K562 (cell line): ENCODE measurements around the gene ZNF620. TPM values are rescaled to one million over a fixed set of nuclear protein-coding genes. Genes with fewer than 3 reads are reported as not detected.
A peak's percentile ranks its signal among the peaks of the same experiment; 100 is the strongest.

Experiments
- FIP1L1 ChIP-seq: fragments of 200-400 bp; formaldehyde crosslinking; IDR thresholded peaks from 2 replicates; pipeline ENCODE4 v1.6.1; 2018; ENCODE audit warnings: mild to moderate bottlenecking, low read depth, low read length; ENCODE audit not compliant: poor library complexity, severe bottlenecking
- NCOR1 ChIP-seq: fragments of 450-650 bp; IDR thresholded peaks from 2 replicates; pipeline ENCODE4 v1.6.1; 2016; ENCODE audit warnings: mild to moderate bottlenecking, moderate library complexity
- SIN3B ChIP-seq: fragments of 450-650 bp; IDR thresholded peaks from 2 replicates; pipeline ENCODE4 v1.6.1; 2017; ENCODE audit warnings: low read depth, mild to moderate bottlenecking, moderate library complexity
- TAF15 ChIP-seq: fragments of 200-400 bp; formaldehyde crosslinking; IDR thresholded peaks from 2 replicates; pipeline ENCODE4 v1.6.1; 2017; ENCODE audit warnings: mild to moderate bottlenecking, low read depth, low read length, moderate library complexity
- TSHZ1 ChIP-seq: fragments of 250-450 bp; sonication (Bioruptor Pico); IDR thresholded peaks from 2 replicates; pipeline ENCODE4 v1.4.0; 2020; ENCODE audit warnings: mild to moderate bottlenecking, moderate library complexity
- ZNF174 ChIP-seq: fragments of 250-450 bp; sonication (Bioruptor Pico); IDR thresholded peaks from 2 replicates; pipeline ENCODE4 v1.4.0; 2020; ENCODE audit warnings: mild to moderate bottlenecking
- ZNF212 ChIP-seq: fragments of 450-650 bp; formaldehyde crosslinking; IDR thresholded peaks from 2 replicates; pipeline ENCODE4 v1.4.0; 2020; ENCODE audit warnings: mild to moderate bottlenecking
- ZNF407 ChIP-seq: fragments of 450-650 bp; IDR thresholded peaks from 2 replicates; pipeline ENCODE4 v1.6.1; 2016; ENCODE audit warnings: low read depth
- ZNF57 ChIP-seq: fragments of 450-650 bp; formaldehyde crosslinking; IDR thresholded peaks from 2 replicates; pipeline ENCODE4 v1.4.0; 2020; ENCODE audit warnings: mild to moderate bottlenecking, moderate library complexity
- ZNF583 ChIP-seq: fragments of 250-450 bp; sonication (Bioruptor Pico); IDR thresholded peaks from 2 replicates; pipeline ENCODE4 v1.4.0; 2020
- ZSCAN29 ChIP-seq: fragments of 450-650 bp; IDR thresholded peaks from 2 replicates; pipeline ENCODE4 v1.6.1; 2017
- polyA plus RNA-seq, 8 experiments: library from polyadenylated mRNA; depleted of rRNA in 4 of 8; stranded (reverse) in 5 of 8; unstranded in 3 of 8; fragments of >200 nt; fragmentation: Nextera tagmentation in 2 of 8; fragmentation: Illumina TruSeq in 1 of 8; extraction: Ambion mirVana in 2 of 8; extraction: Trizol in 1 of 8; gene quantifications; 2 replicates each; pipeline versions ENCODE4 v1.2.1 to v1.2.3, GENCODE V29; 2011 to 2014; ENCODE audit warnings: inconsistent platforms in 1 of 8, missing spikeins in 1 of 8
- total RNA-seq, 7 experiments: library from RNA; depleted of rRNA in 6 of 7; stranded (reverse); fragments of >200 nt in 6 of 7; fragmentation: Illumina TruSeq in 2 of 7; extraction: Trizol in 2 of 7; gene quantifications; 2 replicates each; pipeline versions ENCODE4 v1.2.1 to v1.2.3, GENCODE V29; 2011 to 2021; ENCODE audit warnings: low replicate concordance in 1 of 7
- TF ChIP-seq, protein P1 (sequence below): fragments of 150-350 bp; IDR thresholded peaks from 2 replicates; pipeline ENCODE4 v1.6.1; 2014; ENCODE audit warnings: low read depth, mild to moderate bottlenecking, low read length, borderline replicate concordance

The ZNF620 gene
- total and polyA plus RNA-seq, 9 of the 15 experiments (the other 6 are each of a cell fraction or from before 2014, with no cell fraction given) = 1.2 to 5.5 (median 3.3) TPM

DNA sequence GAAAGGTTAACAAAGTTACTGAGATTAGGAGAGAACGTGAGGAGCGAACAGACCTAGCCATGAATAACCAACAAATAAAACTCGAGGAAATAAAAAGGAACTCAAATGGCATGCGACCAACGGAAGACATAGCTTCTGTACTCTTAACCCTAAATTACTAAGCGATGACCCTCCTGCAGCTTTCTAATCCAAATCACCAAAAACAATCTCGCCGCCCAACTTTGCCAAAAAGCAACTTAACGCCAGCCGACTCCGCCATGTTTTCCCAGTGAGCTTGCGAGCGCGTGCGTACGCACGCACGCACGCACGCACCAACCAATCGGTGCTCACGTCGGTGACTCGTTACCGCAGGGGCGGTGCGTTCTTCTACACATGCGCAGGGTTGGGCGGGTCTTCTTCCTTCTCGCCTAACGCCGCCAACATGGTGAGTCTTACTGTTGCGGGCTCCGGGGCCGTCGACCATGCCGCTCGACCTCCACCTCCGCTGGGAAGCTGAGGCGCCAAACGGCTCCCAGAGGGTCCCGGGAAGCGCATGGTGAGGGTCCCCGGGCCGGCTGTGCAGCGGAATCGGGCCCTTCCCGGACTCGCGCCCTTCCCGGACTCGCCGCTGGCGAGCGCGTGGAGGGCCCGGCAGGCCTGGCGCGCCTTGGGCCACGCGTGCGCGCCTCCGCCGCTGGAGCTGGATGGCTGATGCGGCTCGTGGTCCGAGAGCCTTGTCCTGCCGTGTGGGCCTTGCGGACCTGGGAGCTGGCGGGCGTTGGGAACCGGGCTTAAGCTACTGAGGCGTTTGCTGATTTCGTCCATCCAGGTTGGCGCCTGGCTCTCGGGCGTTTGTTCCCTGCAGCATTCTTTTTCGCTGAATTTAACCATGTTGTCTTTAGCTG lies 48.7 kb upstream of the ZNF620 start, which contains the start of gene RPL14 (continued):
- TF ChIP-seq, protein P1, sequence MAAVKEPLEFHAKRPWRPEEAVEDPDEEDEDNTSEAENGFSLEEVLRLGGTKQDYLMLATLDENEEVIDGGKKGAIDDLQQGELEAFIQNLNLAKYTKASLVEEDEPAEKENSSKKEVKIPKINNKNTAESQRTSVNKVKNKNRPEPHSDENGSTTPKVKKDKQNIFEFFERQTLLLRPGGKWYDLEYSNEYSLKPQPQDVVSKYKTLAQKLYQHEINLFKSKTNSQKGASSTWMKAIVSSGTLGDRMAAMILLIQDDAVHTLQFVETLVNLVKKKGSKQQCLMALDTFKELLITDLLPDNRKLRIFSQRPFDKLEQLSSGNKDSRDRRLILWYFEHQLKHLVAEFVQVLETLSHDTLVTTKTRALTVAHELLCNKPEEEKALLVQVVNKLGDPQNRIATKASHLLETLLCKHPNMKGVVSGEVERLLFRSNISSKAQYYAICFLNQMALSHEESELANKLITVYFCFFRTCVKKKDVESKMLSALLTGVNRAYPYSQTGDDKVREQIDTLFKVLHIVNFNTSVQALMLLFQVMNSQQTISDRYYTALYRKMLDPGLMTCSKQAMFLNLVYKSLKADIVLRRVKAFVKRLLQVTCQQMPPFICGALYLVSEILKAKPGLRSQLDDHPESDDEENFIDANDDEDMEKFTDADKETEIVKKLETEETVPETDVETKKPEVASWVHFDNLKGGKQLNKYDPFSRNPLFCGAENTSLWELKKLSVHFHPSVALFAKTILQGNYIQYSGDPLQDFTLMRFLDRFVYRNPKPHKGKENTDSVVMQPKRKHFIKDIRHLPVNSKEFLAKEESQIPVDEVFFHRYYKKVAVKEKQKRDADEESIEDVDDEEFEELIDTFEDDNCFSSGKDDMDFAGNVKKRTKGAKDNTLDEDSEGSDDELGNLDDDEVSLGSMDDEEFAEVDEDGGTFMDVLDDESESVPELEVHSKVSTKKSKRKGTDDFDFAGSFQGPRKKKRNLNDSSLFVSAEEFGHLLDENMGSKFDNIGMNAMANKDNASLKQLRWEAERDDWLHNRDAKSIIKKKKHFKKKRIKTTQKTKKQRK = no peak
- TF ChIP-seq TAF15 = no peak
- TF ChIP-seq ZNF57 (CRISPR knock-in tag) = no peak
- TF ChIP-seq ZNF212 (CRISPR knock-in tag) = peak; percentile 46; the same call in 1 of the 2 replicates
- TF ChIP-seq ZNF407 = no peak
- TF ChIP-seq ZNF174 (CRISPR knock-in tag) = no peak
- TF ChIP-seq SIN3B = peak; percentile 91
- TF ChIP-seq ZNF583 = no peak
- no peak for TF ChIP-seq ZSCAN29
- TF ChIP-seq FIP1L1 = peak; percentile 93
- peak; percentile 1; the same call in 1 of the 2 replicates for TF ChIP-seq NCOR1
- no peak for TF ChIP-seq TSHZ1 (CRISPR knock-in tag)
